GM19438 (cell line): ENCODE measurements around the gene MELTF.

Experiments used
- ATAC-seq: cut with Tn5 transposase; IDR thresholded peaks from one replicate; pipeline ENCODE4 v1.9.1; 2021; ENCODE audit warnings: low read depth; ENCODE audit not compliant: unreplicated experiment

Gene MELTF

GRCh38 chr3:196995027-196995426, 34.6 kb downstream of the MELTF start:
- ATAC-seq: no peak

GRCh38 chr3:196994056-196994455, 35.6 kb downstream of the MELTF start:
- no peak for ATAC-seq

- ATAC-seq: no peak
Measured at GRCh38 chr3:196992461-196993065, 37.1 kb downstream of the MELTF start.

- no peak for ATAC-seq
Measured at GRCh38 chr3:196991581-196992460, 37.8 kb downstream of the MELTF start.

GRCh38 chr3:196990601-196991007, 39.0 kb downstream of the MELTF start:
- ATAC-seq: no peak

GRCh38 chr3:196989721-196990262, 39.8 kb downstream of the MELTF start:
- ATAC-seq: no peak

GRCh38 chr3:196988241-196989029, 41.2 kb downstream of the MELTF start:
- ATAC-seq: no peak

- no peak for ATAC-seq
Measured at GRCh38 chr3:196987022-196987421, 42.6 kb downstream of the MELTF start.

GRCh38 chr3:196985954-196986885, 43.4 kb downstream of the MELTF start:
- no peak for ATAC-seq

GRCh38 chr3:196985298-196985697, 44.3 kb downstream of the MELTF start:
- ATAC-seq: no peak

GRCh38 chr3:196983186-196983585, 46.4 kb downstream of the MELTF start:
- ATAC-seq: no peak

- no peak for ATAC-seq
Measured at GRCh38 chr3:196981657-196982056, 48.0 kb downstream of the MELTF start.

GRCh38 chr3:196979545-196979944, 50.1 kb downstream of the MELTF start:
- ATAC-seq: no peak

- ATAC-seq: no peak
Measured at GRCh38 chr3:196976941-196977340, 52.7 kb downstream of the MELTF start.

GRCh38 chr3:196975349-196975748, 54.3 kb downstream of the MELTF start:
- no peak for ATAC-seq

- ATAC-seq: no peak
Measured at GRCh38 chr3:196974661-196975060, 55.0 kb downstream of the MELTF start.

- ATAC-seq: no peak
Measured at GRCh38 chr3:196971094-196971698, 58.4 kb downstream of the MELTF start.

- no peak for ATAC-seq
Measured at GRCh38 chr3:196970547-196971093, 59.0 kb downstream of the MELTF start.
